GM12878 (cell line): ENCODE results near the gene RAC3. TPM values are rescaled to one million over a fixed set of nuclear protein-coding genes. Genes with fewer than 3 reads are reported as not detected.

Source experiments
- ATF7 ChIP-seq: fragments of 450-650 bp; IDR thresholded peaks from 2 replicates; pipeline ENCODE4 v1.6.1; 2016; ENCODE audit warnings: low read depth, mild to moderate bottlenecking
- BCLAF1 ChIP-seq: fragments of 450-650 bp; IDR thresholded peaks from 2 replicates; pipeline ENCODE4 v1.6.1; 2017; ENCODE audit warnings: antibody characterized with exemption, mild to moderate bottlenecking, moderate library complexity
- CUX1 ChIP-seq: IDR thresholded peaks from 2 replicates; pipeline ENCODE4 v1.6.1; 2012; ENCODE audit warnings: improper control_type of control experiment, low read depth, low read length; ENCODE audit not compliant: insufficient replicate concordance
- HCFC1 ChIP-seq: fragments of 150-350 bp; IDR thresholded peaks from 2 replicates; pipeline ENCODE4 v1.6.1; 2014; ENCODE audit warnings: low read length
- KAT2A ChIP-seq: conservative IDR thresholded peaks from 2 replicates; pipeline ENCODE4 v1.6.1; 2011; ENCODE audit warnings: low read depth, low read length; ENCODE audit not compliant: control insufficient read depth
- NBN ChIP-seq: fragments of 450-650 bp; IDR thresholded peaks from 2 replicates; pipeline ENCODE4 v1.6.1; 2016
- NFXL1 ChIP-seq: fragments of 450-650 bp; IDR thresholded peaks from 2 replicates; pipeline ENCODE4 v1.6.1; 2017; ENCODE audit warnings: antibody characterized with exemption, mild to moderate bottlenecking, borderline replicate concordance
- NR2C2 ChIP-seq: IDR thresholded peaks from 2 replicates; pipeline ENCODE4 v1.6.1; 2011; ENCODE audit warnings: borderline replicate concordance, low read depth; ENCODE audit not compliant: control insufficient read depth, insufficient read length
- RELA ChIP-seq: fragments of 450-650 bp; IDR thresholded peaks from 2 replicates; pipeline ENCODE4 v1.8.0; 2014; ENCODE audit warnings: borderline replicate concordance; ENCODE audit not compliant: partially characterized antibody
- REST ChIP-seq: IDR thresholded peaks from 2 replicates; pipeline ENCODE4 v1.6.1; 2012; ENCODE audit warnings: mild to moderate bottlenecking, low read depth, low read length
- SUZ12 ChIP-seq: fragments of 200-600 bp; sonication (generic); IDR thresholded peaks from one replicate; pipeline ENCODE4 v1.6.1; 2018; ENCODE audit warnings: antibody characterized with exemption, mild to moderate bottlenecking; ENCODE audit not compliant: unreplicated experiment
- ZNF274 ChIP-seq: IDR thresholded peaks from one replicate; pipeline ENCODE4 v1.8.0; 2011; ENCODE audit not compliant: insufficient read length, insufficient read depth
- ZNF687 ChIP-seq: fragments of 450-650 bp; IDR thresholded peaks from 2 replicates; pipeline ENCODE4 v1.6.1; 2017; ENCODE audit warnings: mild to moderate bottlenecking, moderate library complexity
- polyA plus RNA-seq, 11 experiments: library from polyadenylated mRNA; depleted of rRNA in 4 of 11; unstranded in 6 of 11; stranded (reverse) in 5 of 11; fragments of >200 nt; fragmentation: Nextera tagmentation in 4 of 11; fragmentation: Illumina TruSeq in 1 of 11; extraction: Ambion mirVana in 4 of 11; extraction: Trizol in 1 of 11; gene quantifications; 1 replicate in 1 of 11; 2 replicates in 10 of 11; pipeline versions ENCODE4 v1.2.1 to v1.2.3, GENCODE V29; 2011 to 2016; ENCODE audit warnings: inconsistent platforms in 2 of 11, missing spikeins in 2 of 11, low read depth in 1 of 11
- total RNA-seq, 4 experiments: library from RNA; depleted of rRNA in 3 of 4; stranded (reverse); fragments of >200 nt in 3 of 4; fragmentation: Illumina TruSeq in 1 of 4; extraction: Trizol in 1 of 4; gene quantifications; 2 replicates each; pipeline versions ENCODE4 v1.2.1 to v1.2.3, GENCODE V29; 2013 to 2021

The RAC3 gene
- total and polyA plus RNA-seq, 10 of the 15 experiments (the other 5 are each of a cell fraction or from before 2014, with no cell fraction given), result 0.11 to 32.9 (median 6.7) TPM

GRCh38 chr17:82051776-82052637 lies 20.5 kb downstream of the RAC3 start, which contains the start of the genes GPS1 and RFNG (continued):
- TF ChIP-seq ZNF687, result no peak
- no peak for TF ChIP-seq CUX1
- TF ChIP-seq ATF7, result no peak
- peak; percentile 63 for TF ChIP-seq HCFC1
- TF ChIP-seq SUZ12, result no peak
- TF ChIP-seq RELA, result no peak
- TF ChIP-seq KAT2A, result no peak
- no peak for TF ChIP-seq ZNF274
- no peak for TF ChIP-seq NBN
- no peak for TF ChIP-seq NFXL1
- TF ChIP-seq NR2C2, result no peak
- no peak for TF ChIP-seq REST
- no peak for TF ChIP-seq BCLAF1
